ENCODE results near the gene FRMD5.

The FRMD5 gene

GRCh38 chr15:44130778-44131177 lies 64.3 kb downstream of the FRMD5 start:
- H3K36me3 ChIP-seq (ENCODE audit: low read length): no peaks in the 10 kb centered on the region
- H3K9ac ChIP-seq (ENCODE audit: low read length): no peak overlapping the region
- H3K9me2 ChIP-seq (replicated peaks; ENCODE audit: insufficient read depth, low read length): no peaks in the 10 kb centered on the region
- H3K4me2 ChIP-seq (ENCODE audit: low read depth, low read length, poor library complexity, severe bottlenecking): no peak overlapping the region
- H3K4me3 ChIP-seq (ENCODE audit: insufficient read depth, low read length, poor library complexity, severe bottlenecking): no peak overlapping the region
- no peaks in the 10 kb centered on the region for H3K79me2 ChIP-seq (ENCODE audit: insufficient read depth, low read length)
- H3K27ac ChIP-seq (ENCODE audit: low read depth, low read length): no peak overlapping the region
- no peaks in the 10 kb centered on the region for H3F3A ChIP-seq (ENCODE audit: insufficient read depth)
- H3K27me3 ChIP-seq (ENCODE audit: low read length): no peaks in the 10 kb centered on the region
- H3K9me3 ChIP-seq (ENCODE audit: insufficient read depth, low read length): no peaks in the 10 kb centered on the region
- TF ChIP-seq CTCF (IDR thresholded peaks at IDR 0.05; ENCODE audit: insufficient read depth, low read length, poor library complexity, severe bottlenecking) (no peak), EZH2phosphoT487 (conservative IDR thresholded peaks at IDR 0.05; ENCODE audit: low read length) (no peak)
- H2AFZ ChIP-seq (ENCODE audit: low read depth, low read length, severe bottlenecking): no peak overlapping the region
- H4K20me1 ChIP-seq (ENCODE audit: low read depth, low read length): no peaks in the 10 kb centered on the region

- Histone ChIP-seq H2AFZ (ENCODE audit: low read depth, low read length, severe bottlenecking) (no peak overlapping the region), H3K4me2 (ENCODE audit: low read depth, low read length, poor library complexity, severe bottlenecking) (no peak overlapping the region), H3F3A (ENCODE audit: insufficient read depth) (no peaks in the 10 kb centered on the region), H4K20me1 (ENCODE audit: low read depth, low read length) (no peaks in the 10 kb centered on the region), H3K27me3 (ENCODE audit: low read length) (no peaks in the 10 kb centered on the region), H3K27ac (ENCODE audit: low read depth, low read length) (no peak overlapping the region), H3K79me2 (ENCODE audit: insufficient read depth, low read length) (no peaks in the 10 kb centered on the region), H3K36me3 (ENCODE audit: low read length) (no peaks in the 10 kb centered on the region), H3K9ac (ENCODE audit: low read length) (no peak overlapping the region), H3K9me2 (replicated peaks; ENCODE audit: insufficient read depth, low read length) (no peaks in the 10 kb centered on the region), H3K9me3 (ENCODE audit: insufficient read depth, low read length) (no peaks in the 10 kb centered on the region), H3K4me3 (ENCODE audit: insufficient read depth, low read length, poor library complexity, severe bottlenecking) (no peak overlapping the region)
- no peak for TF ChIP-seq EZH2phosphoT487 (conservative IDR thresholded peaks at IDR 0.05; ENCODE audit: low read length)
- no peak for TF ChIP-seq CTCF (IDR thresholded peaks at IDR 0.05; ENCODE audit: insufficient read depth, low read length, poor library complexity, severe bottlenecking)
Measured at GRCh38 chr15:44129911-44130310, 65.2 kb downstream of the FRMD5 start.

GRCh38 chr15:44128443-44128842 lies 66.6 kb downstream of the FRMD5 start:
- H3K4me2 ChIP-seq (ENCODE audit: low read depth, low read length, poor library complexity, severe bottlenecking): no peak overlapping the region
- no peak overlapping the region for H3K9ac ChIP-seq (ENCODE audit: low read length)
- no peak for TF ChIP-seq EZH2phosphoT487 (conservative IDR thresholded peaks at IDR 0.05; ENCODE audit: low read length)
- no peak for TF ChIP-seq CTCF (IDR thresholded peaks at IDR 0.05; ENCODE audit: insufficient read depth, low read length, poor library complexity, severe bottlenecking)
- H3K4me3 ChIP-seq (ENCODE audit: insufficient read depth, low read length, poor library complexity, severe bottlenecking): no peak overlapping the region
- H3F3A ChIP-seq (ENCODE audit: insufficient read depth): no peaks in the 10 kb centered on the region; the same call in 1 of the 2 replicates
- H3K27ac ChIP-seq (ENCODE audit: low read depth, low read length): no peak overlapping the region
- H2AFZ ChIP-seq (ENCODE audit: low read depth, low read length, severe bottlenecking): no peak overlapping the region
- H3K27me3 ChIP-seq (ENCODE audit: low read length): no peaks in the 10 kb centered on the region
- H4K20me1 ChIP-seq (ENCODE audit: low read depth, low read length): no peaks in the 10 kb centered on the region
- no peaks in the 10 kb centered on the region for H3K79me2 ChIP-seq (ENCODE audit: insufficient read depth, low read length)
- H3K9me3 ChIP-seq (ENCODE audit: insufficient read depth, low read length): no peaks in the 10 kb centered on the region
- H3K36me3 ChIP-seq (ENCODE audit: low read length): no peaks in the 10 kb centered on the region
- H3K9me2 ChIP-seq (replicated peaks; ENCODE audit: insufficient read depth, low read length): no peaks in the 10 kb centered on the region
